Pulmonary artery endothelial cell (primary cell): Measurements from ENCODE around the gene FANCL. TPM values are rescaled to one million over a fixed set of nuclear protein-coding genes. Genes with fewer than 3 reads are reported as not detected.
"Not testable (repeated sequence)": the region's sequence is repeated elsewhere in the genome, so short reads cannot be mapped to it uniquely, and the experiment has no call there.

Source experiments
- DNase-seq: peaks from one replicate; pipeline ENCODE4 v3.0.0-alpha.2; 2011; ENCODE audit warnings: low read depth, low spot score
- total RNA-seq: library from RNA; depleted of rRNA; stranded (reverse); fragments of >200 nt; gene quantifications from 2 replicates; pipeline ENCODE4 v1.2.3, GENCODE V29; 2014

The FANCL gene
- total RNA-seq, 1 donor from 2014 or later, result 13.2 TPM

DNA sequence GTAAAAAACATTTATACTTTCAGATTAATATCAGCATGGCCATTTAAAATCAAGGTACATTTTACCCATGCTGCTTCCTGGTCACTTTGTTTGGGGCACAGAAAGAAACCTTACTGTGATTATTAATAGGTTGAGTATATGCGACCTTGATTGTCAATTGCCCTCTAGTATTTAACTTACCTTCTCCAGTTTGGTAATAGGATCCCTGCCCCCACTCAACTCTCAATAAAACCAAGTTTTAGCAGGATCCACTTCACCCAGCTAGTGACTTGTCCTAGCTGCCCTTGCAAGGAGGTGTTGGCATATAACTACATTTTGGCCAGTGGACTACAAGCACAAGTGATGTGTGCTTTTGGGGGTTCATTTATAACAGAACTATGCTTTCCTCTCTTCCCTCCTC, 34.3 kb downstream of the FANCL start:
- no peak for DNase-seq

DNA sequence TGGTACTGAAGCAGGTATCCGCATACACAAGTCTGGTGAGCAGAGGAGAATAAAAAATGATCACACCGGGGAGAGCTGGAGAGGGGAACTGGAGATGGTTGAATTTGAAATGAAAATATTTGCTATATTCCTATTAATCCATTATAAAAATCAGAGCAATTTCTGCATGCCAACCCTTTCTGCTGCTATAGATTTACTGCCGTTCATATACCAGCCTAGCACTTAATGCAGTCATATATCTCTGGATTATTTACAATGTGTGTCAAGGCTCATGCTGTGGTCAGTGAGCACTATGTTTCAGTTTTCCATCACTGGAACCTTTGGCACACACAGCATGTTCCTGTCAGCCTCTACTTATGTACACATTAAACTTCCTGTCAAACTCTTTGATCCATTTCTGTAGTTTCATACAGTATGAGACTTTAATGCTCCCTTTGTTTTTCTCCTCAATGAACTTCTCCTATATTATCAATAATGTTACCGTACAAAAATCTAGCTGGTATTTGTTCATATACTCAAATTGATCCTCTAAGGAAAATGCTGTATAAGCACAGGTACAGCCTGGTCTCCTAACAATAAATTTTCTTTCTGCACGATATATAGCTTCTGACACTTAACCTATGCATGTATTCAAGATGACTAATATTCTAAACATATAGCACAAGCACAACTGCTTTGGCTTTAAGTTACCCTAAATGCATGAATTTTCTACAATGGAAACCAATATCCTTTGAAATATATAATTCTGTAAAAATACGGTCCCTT, 36.7 kb downstream of the FANCL start:
- no peak for DNase-seq

DNA sequence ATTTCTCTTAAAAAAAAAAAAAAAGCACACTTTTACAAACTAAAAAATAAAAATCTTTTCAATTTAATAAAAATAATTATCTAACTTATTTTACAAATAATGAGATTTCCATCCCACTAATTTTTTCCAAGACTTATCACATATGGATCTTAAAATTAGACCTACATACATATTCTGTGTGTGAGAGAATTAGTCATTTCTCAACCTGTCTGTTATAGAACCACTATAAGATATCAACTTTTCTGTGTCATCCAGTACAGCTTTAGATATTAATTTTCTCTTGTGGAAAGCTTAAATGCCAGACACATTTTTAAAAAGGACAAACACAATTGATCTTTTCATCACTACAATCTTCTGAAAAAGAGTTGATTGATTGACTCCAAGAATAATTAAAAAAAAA, 38.1 kb downstream of the FANCL start:
- DNase-seq, result no peak

- no peak for DNase-seq
Measured at GRCh38 chr2:58202404-58202803, 38.7 kb downstream of the FANCL start.

DNA sequence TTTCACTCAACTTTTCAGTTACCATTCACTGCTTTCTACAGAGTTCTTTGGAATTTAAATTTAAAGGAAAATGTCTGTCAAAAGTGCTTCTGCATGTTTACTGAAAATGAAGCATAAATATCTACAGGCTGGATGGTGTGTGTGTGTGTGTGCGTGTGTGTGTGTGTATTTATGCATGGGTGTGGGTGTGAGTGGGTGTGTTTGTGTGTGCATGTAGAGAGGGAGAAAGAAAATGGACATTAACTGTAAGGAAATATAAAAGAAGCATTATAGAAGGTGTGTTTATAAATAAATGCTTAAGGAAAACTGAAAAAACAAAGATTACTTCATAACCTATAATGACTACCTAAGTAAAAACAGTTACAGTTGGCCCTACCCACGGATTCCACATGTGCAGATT, 43.2 kb downstream of the FANCL start:
- DNase-seq, result no peak

DNA sequence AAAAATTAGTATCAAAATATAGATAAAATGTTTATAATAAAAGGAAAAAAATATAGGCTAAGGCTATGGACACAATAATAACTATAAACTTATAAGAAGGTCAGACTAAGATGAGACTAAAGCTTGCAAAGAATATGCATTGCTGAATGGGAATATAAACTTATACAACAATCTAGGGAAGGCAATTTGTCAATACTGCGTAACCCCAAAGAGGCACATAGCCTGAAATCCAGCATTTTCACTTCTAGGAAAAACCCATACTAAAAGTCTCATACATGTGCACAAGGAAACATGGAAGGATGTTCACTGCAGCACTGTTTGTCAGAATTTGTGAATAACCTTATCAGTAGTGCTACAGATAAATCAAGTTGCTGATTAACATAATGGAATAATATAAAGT, 45.5 kb downstream of the FANCL start:
- no peak for DNase-seq

GRCh38 chr2:58194458-58194857, 46.7 kb downstream of the FANCL start:
- DNase-seq, result no peak

- not testable (repeated sequence) for DNase-seq
Measured at GRCh38 chr2:58187022-58187421, 54.1 kb downstream of the FANCL start.

DNA sequence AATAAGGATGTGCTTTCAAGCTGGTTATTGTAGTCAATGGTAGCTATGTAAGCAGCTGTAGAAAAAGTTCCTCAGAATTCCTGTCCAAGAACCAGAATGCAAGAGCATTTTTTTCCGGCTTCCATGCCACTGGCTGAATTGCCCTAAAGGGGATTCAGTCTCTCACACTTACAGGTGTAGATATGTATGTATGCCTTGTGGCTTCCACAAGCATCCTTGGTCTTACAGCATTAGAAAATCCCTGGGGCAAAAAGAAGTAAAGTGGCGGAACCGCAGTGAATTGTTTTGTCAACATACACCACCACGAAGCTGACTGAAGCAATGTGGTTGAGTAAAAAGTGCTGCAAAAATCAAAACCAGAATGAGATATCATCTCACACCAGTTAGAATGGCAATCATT, 54.6 kb downstream of the FANCL start:
- no peak for DNase-seq

DNA sequence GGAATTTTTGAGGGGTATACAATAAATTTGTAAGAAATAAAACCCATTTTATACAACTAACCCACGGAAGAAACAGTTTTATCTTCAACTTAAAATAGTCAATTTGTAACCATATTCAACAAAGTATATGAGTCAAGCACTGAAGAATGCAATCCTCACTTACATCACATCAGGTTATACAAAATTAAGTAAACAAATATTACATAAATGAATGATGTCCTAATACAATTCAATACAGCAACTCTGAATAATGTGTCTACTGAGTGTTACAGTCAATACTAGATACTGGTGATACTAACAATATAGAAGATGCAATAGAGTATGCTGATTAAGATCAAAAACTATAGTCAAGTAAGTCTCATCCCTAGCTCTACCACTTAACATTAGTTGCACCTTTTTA, 58.6 kb downstream of the FANCL start:
- no peak for DNase-seq

DNA sequence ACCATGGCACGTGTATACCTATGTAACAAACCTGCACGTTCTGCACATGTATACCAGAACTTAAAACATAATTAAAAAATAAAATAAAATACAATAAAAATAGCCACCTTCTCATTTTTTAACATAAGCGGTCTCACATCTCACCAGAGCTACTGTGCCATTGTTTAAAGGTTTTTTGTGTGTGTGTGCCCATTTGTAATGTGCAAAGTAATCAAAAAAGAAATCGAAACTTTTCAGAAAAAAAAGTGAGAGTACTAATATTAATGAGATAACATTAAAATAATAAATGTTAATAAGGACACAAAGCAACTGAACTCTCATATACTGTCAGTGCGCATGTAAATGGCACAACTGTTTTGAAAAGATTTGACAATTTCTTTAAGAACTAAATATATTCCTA, 60.5 kb downstream of the FANCL start:
- DNase-seq, result no peak

- not testable (repeated sequence) for DNase-seq
Measured at GRCh38 chr2:58180175-58180574, 61.0 kb downstream of the FANCL start.

- DNase-seq, result not testable (repeated sequence)
Measured at GRCh38 chr2:58177187-58177586, 63.9 kb downstream of the FANCL start.

GRCh38 chr2:58171831-58172230, 69.3 kb downstream of the FANCL start:
- not testable (repeated sequence) for DNase-seq

DNA sequence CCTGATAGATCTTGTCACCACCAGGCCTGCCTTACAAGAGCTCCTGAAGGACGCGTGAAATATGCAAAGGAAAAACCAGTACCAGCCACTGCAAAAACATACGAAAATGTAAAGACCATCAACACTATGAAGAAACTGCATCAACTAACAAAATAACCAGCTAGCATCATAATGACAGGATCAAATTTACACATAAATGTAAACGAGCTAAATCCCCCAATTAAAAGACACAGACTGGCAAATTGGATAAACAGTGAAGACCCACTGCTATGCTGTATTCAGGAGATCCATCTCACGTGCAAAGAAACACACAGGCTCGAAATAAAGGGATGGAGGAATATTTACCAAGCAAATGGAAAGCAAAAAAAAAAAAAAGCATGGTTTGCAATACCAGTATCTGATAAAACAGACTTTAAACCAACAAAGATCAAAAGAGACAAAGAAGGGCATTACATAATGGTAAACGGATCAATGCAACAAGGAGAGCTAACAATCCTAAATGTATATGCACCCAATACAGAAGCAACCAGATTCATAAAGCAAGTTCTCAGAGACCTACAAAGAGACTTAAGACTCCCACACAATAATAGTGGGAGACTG, 70.7 kb downstream of the FANCL start:
- DNase-seq, result not testable (repeated sequence)

GRCh38 chr2:58169845-58170244, 71.3 kb downstream of the FANCL start:
- DNase-seq, result not testable (repeated sequence)

GRCh38 chr2:58168130-58168529, 73.0 kb downstream of the FANCL start:
- not testable (repeated sequence) for DNase-seq

DNA sequence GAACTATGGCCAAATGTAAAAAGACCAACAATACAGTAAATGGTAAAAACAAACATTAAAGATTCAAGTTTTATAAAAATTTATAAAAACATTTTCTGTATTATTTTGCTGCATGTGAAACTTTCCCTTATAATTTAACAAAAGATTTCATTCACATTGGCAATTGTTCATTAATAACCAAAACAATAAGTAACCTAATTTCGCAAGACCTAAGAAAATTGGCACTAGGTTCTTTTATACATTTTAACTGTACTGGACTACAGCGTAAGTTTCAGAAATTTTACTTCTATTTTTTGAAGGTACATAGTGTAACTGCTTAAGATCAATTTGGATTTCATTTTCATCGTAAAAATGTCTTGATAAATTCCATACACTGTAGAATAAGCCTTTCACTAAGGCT, 77.2 kb downstream of the FANCL start:
- DNase-seq, result no peak

DNA sequence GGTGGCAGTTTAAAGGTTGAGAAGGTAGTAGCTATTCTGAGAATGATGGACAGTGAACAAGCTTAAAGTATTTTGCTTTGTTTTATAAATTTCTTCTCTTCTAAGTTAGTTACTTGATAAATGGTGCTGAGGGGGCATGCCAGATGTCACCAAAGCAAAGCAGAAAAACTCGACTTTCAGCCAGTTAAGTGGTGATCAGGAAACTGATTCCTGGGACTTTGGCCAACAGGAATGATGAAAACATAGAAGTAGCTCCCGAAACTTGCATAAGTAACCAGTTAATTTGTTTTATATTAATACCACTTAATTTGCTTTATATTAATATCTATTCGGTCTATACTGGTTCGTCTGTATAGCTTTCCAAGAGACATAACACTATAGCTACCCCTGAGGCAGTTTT, 82.6 kb downstream of the FANCL start:
- DNase-seq, result no peak

- no peak for DNase-seq
Measured at GRCh38 chr2:58157754-58158153, 83.4 kb downstream of the FANCL start.

- DNase-seq, result no peak
Measured at GRCh38 chr2:58156780-58157179, 84.3 kb downstream of the FANCL start.

DNA sequence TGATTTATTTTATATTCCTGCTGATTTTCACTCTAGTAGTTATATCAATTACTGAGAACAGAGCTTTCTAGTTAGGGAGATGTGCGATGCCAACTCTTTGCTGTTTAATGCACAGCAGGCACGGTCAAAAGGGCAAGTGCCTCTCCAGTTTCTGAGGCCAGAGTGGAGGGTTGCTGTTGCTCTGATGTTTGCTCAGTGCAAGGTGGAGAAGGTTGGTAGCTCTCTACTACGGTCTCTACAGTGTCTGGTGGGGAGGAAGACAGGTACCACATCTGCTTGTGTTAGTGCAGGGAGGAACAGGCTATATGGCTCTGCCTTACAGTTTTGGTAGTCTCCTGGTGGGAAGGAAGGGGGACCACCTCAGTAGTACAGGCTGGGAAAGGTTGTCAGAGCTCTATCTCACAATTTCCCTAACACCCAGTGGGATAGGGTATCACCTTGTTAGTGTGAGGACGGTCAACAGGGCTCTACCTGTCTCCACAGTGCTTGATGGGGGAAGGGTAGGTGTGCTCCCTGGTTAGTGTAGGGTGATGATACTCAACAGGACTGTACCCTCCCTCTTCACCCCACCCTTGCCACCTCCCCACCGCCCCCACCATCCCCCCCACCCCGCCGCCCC, 85.9 kb downstream of the FANCL start:
- DNase-seq, result no peak

- no peak for DNase-seq
Measured at GRCh38 chr2:58146707-58147106, 94.4 kb downstream of the FANCL start.
